Liver (tissue), 3 donors: ENCODE measurements around the gene KCNQ5.

Experiments
- CTCF ChIP-seq: fragments of 150-350 bp; IDR thresholded peaks from 2 replicates; pipeline ENCODE4 v1.5.1; 2017; ENCODE audit warnings: improper control_type of control experiment, low read depth, low read length; ENCODE audit not compliant: missing input control
- FOXA1 ChIP-seq: IDR thresholded peaks from 2 replicates; pipeline ENCODE4 v1.6.1; 2016; ENCODE audit warnings: antibody characterized with exemption
- MAX ChIP-seq: IDR thresholded peaks from 2 replicates; pipeline ENCODE4 v1.6.1; 2016; ENCODE audit warnings: antibody characterized with exemption
- REST ChIP-seq: IDR thresholded peaks from 2 replicates; pipeline ENCODE4 v1.6.1; 2016; ENCODE audit warnings: antibody characterized with exemption, mild to moderate bottlenecking
- TAF1 ChIP-seq: conservative IDR thresholded peaks from 2 replicates; pipeline ENCODE4 v1.6.1; 2016; ENCODE audit warnings: antibody characterized with exemption, mild to moderate bottlenecking
- donor health status: healthy.
- donor health status: healthy.

- no peak for TF ChIP-seq TAF1
- no peak for TF ChIP-seq CTCF
- no peak for TF ChIP-seq FOXA1
- no peak for TF ChIP-seq REST
- no peak for TF ChIP-seq MAX
Observed at GRCh38 chr6:73152556-73152955, 530.7 kb downstream of the KCNQ5 start.
